AG08396 (cell line): ENCODE data around the gene PTPRO.

ENCODE experiments used
- DNase-seq: peaks from one replicate; pipeline ENCODE4 v3.0.0; 2012; ENCODE audit warnings: low spot score, mixed read lengths

Gene PTPRO

GRCh38 chr12:15350643-15351042, 28.3 kb downstream of the PTPRO start:
- no peak for DNase-seq

DNA sequence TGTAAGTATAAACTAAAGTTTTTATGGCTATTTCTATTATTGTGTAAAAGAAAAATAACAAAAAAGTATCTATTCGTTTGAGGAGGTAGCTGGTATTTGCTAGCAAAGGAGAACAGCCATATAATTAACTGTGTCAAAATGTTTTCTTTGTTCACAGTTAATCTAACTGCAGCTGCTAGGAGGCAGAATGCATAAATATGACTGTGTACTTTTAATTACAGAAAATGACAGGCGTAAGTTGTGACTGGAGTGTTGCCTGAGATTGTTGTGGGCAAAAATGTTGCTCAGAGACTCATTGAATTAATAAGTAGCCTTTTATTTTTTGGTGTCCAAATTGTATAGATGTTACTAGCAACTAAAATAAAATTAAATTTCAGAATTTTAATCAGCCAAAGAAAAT, 33.5 kb downstream of the PTPRO start:
- DNase-seq, result no peak

- DNase-seq, result no peak
These were observed 34.6 kb downstream of the PTPRO start for GRCh38 chr12:15356951-15357364.

DNA sequence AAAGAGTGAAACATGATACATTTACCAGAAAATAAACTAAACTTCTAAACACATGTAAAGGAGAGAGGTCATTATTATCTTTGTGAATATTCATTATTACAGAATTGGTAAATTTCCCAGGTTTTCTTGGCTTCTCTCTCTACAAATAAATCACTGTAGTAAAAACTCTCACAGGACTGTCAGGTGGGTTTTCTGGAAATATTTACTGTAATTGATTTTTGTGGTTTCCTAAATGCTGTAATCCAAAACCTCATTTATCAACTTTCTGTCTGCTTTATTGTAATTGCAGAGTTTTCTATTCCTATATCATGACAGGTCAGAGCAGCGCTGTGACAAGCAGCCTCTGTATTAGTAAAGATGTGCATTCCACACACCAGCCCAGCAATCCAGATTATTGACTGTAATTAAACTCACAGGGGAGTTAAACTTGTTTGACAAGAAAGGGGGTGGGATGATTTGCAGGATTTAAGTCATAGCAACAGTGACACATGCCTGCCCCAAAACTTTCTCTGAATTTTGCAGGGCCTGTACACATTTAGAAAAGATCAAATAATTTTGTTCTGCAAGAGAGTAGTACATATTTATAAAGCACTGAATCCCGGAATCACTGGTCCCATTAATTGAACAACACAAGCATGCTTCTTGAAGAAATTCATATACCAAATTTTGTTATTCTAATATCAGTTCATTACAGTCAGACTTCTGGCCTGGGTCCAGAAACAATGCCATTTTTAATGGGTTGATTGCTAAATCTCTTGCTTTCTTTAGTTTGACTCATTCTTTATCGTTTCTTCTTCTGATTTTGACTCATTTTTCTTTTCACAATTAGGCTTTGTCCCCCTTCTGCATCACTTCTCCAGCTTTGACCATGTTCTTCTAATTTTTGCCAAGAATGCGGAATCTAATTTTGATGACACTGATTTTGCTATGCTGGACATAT, 42.2 kb downstream of the PTPRO start:
- no peak for DNase-seq

GRCh38 chr12:15368812-15369211, 46.5 kb downstream of the PTPRO start:
- DNase-seq, result no peak

DNA sequence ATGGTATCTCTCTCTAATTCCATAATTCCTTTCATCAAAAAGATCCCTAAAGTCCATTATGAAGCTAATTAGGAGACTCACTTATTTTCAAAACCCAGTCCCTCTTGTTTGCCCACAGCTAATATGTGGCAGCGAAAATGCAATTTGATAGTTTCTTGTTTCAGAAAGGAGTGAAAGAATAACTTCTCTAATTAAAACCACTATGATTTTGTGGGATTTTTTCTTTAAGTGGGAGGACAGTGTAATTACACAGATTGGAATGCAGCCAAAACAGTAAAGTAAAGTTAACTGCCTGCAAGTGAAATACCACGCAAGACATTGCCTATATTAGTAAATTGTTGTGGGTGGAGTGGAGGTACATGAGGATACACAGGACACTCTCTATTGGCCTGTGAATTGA, 50.0 kb downstream of the PTPRO start:
- no peak for DNase-seq

DNA sequence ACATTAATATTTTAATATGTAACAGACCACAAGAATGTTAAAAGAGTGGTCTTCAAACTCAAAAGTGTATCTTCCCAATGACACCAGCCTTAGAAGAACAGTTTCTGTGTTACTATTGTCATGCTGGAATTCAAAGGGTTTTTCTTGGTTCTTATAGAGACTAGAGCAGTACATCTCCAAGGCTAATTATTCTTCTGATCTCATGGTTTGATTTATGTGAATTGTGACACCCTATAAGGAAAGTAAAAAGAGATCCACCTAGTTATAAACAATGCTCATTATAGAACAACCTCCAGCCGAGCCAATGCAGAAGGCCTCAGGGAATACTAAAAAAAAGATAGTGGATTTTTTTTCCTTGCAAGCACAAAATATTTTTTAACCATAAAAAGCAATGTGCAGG, 65.5 kb downstream of the PTPRO start:
- DNase-seq, result no peak

DNA sequence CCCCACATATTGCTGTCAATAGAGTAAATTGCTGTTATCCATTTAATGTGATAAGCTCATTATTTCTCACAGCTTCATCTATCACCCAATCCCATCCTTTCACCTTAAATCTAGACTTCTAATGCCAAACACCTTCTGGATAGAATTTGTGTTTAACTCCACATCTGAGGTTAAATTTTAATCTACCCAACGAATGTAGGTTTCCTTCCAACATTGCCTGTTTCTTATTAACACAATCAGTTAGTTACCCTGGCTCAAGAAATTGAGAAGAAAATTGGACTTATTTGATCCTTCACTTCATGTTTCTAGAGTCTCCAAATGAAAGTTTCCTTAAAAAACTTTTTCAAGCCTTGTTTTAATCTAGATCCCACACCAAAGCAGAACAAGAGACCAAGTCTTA, 67.3 kb downstream of the PTPRO start:
- no peak for DNase-seq

DNA sequence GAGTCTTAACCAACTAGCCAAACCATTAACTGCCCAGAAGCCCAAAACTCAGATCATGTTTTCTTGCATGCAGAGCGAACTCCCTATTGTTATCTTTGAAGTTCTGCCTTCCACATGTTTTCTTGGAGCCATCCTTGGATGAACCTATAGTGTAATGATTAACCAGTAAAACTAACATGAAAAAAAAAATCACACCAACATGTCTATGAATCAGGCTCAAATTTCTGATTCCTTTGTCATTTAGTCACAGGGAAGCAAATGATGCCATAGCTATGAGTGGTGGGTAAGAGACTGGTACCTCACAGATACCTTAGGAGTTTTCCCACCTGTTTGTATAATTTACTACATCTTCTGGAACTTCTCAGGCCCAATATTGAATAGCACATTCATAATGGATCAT, 70.7 kb downstream of the PTPRO start:
- DNase-seq, result no peak

DNA sequence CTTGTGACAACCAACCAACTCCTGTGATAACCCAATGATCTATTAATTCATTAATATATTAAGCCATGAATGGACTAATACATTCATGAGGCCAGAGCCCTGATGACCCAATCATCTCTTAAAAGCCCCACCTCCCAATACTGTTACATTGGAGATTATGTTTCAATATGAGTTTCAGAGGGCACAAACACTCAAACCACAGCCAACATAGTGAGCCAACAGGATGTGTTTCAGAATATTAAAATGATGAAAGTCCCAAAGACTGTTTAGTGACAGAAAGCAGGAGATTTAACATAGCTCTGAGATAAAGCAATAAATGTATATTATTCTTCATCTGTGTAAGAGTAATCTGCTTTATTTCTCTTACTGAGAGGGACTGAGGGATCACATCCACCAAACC, 71.7 kb downstream of the PTPRO start:
- no peak for DNase-seq

GRCh38 chr12:15404485-15404884, 82.2 kb downstream of the PTPRO start:
- DNase-seq, result peak; percentile 10

DNA sequence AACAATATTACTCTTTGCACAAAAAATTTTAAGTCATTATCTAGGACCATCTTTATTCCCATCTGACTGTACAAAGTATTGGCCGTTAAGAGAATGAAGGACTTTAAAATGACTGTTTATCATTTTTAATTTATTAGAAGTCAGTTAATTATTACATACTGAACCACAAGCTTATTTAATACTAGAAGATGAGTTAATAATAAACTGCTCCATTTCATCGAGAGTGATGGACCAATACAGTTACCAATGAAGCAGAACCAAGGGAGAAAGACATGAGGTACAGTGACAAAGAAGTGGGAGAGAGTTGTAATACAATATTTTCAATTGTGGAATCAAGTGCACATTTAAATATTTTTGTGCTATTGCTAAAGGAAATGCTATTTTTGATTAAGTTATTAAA, 83.3 kb downstream of the PTPRO start:
- DNase-seq, result no peak

GRCh38 chr12:15407025-15407424, 84.7 kb downstream of the PTPRO start:
- DNase-seq, result no peak

DNA sequence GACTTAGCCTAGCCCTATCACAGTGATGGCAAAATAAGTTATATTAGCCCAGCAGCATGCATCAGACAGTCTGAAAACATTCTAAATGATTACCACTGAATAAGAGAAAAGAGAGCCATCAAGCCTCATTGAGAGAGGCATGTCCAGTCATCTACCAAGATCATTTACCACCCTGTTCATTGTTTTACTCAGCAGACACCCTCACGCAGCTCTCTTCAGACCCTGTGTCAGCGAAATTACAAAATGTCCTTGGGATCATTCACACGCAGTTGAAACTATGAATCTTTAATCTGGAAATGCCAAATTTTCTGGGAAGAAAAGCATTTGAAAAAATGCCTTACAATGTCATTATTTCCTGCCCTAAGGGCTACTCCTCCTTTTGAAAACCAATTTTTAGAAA, 89.5 kb downstream of the PTPRO start:
- DNase-seq, result no peak

GRCh38 chr12:15417691-15418090, 95.4 kb downstream of the PTPRO start:
- no peak for DNase-seq

- DNase-seq, result no peak
These were observed 101.3 kb downstream of the PTPRO start for GRCh38 chr12:15423629-15424028.

DNA sequence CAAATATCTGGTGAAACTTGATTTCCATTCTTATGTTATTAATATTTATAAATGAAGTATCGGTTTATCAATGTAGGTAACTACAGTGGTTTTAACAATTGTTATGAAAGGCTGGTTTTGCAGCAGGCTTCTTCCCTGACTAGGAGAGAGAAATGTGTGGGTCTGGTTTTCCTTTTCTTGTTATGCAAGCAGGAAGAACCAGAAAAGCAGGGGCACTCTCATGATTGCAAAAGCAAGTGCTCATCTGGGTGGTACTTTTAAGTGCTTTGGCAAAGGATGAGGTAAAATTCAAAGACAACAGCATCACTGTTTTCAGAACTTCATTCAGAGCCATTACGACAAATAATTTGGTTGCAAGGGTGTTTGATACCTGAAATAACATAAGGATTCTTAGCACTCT, 105.6 kb downstream of the PTPRO start:
- DNase-seq, result no peak

DNA sequence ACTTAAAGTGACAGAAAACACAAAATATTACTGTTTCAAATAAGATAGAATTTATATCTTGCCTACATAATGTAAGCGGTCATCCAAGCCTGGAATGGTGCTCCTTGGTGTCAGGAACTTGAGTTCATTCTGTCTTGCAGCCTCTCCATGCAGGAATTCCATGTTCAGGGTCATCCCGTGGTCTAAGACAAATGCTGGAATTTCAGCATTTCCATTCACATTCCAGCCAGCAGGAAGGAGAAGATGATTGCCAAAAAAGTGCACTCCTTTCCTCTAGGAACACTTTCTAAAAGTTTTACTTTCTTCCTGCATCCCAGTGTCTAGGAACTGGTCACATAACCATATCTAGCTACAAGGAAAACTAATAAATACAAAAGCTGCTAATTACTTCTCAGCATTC, 106.3 kb downstream of the PTPRO start:
- DNase-seq, result no peak

- no peak for DNase-seq
These were observed 107.0 kb downstream of the PTPRO start for GRCh38 chr12:15429262-15429661.

DNA sequence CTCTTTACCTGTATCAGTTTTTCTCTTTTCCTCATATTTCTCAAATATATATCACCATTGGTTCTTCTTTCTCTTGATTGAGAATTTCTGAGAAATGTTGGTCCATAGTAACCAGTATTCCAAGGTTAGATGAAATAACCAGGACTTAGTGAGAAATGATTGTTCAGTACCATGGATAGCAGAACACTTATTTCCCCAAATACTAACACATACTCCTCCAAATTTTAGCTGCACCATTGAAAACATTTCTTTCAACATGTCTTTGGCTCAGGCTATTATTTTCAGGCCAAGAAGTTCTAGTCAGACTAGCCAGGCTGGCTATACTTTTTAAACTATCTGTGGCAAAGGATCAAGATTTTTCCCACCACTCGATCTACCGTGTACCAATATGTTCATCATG, 113.3 kb downstream of the PTPRO start:
- DNase-seq, result no peak

DNA sequence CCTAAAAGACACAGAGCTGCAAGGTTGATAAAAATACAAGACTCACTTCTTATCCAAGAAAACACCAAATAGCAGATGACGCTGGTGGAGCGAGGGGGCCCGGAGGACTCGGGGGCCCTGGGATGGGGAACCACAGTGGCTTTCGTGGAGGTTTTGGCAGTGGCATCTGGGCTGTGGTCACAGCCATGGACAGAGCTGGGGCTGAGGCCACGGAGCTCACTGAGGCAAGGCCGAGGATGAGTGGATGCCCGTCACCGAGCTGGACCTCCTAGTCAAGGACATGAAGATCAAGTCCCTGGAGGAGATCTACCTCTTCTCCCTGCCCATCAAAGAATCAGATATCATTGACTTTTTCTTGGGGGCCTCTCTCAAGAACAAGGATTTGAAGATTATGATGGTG, 117.2 kb downstream of the PTPRO start:
- DNase-seq, result no peak

- no peak for DNase-seq
These were observed 120.7 kb downstream of the PTPRO start for GRCh38 chr12:15443050-15443449.

DNA sequence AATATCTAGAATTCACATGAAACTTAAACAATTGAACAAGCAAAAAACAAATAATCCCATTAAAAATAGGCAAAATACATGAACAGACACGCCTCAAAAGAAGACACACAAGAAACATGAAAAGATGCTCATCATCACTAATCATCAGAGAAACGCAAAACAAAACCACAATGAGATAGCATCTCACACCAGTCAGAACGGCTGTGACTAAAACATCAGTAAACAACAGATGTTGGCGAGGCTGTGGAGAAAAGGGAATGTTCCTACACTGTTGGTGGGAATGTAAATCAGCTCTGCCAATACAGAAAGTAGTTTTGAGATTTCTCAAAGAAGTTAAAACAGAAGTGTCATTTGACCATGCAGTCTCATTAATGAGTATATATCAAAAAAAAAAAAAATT, 121.3 kb downstream of the PTPRO start:
- DNase-seq, result no peak

DNA sequence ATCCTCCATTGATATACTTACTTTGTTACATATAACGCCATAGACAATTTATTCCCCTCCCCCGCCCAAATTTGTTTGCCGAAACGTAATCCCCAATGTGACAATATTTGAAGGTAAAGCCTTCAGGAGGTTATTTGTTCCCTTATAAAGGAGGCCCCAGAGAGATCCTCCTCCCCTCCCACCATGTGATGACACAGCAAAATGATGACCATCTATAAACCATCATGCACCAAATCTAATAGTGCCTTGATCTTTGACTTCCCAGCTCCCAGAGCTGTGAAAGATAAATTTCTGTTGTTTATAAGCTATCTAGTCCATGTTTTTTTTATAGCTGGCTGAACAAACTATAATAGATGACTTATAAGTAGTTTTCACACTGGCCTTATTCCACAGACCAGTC, 122.2 kb downstream of the PTPRO start:
- no peak for DNase-seq
